ENCODE measurements around the gene RBM4. TPM values are rescaled to one million over a fixed set of nuclear protein-coding genes. Genes with fewer than 3 reads are reported as not detected.

RBM4 gene
- total RNA-seq, 1 donor from 2014 or later, result 206 TPM

- Mint-ChIP-seq H3K9me3 (no peaks in the 10 kb centered on the region), H3K4me3 (no peak overlapping the region), H3K4me1 (no peaks in the 10 kb centered on the region), H3K36me3 (peaks cover 10% of the 10 kb centered on the region), H3K27ac (peak overlapping the region; percentile 61), H3K27me3 (ENCODE audit: insufficient read depth, low read depth) (peaks cover 12% of the 10 kb centered on the region)
- Histone ChIP-seq H3K9me3 (ENCODE audit: low read depth) (no peaks in the 10 kb centered on the region), H2AFZ (replicated peaks) (no peak overlapping the region), H3F3A (ENCODE audit: low read depth) (no peaks in the 10 kb centered on the region), H3K4me3 (no peak overlapping the region), H4K20me1 (ENCODE audit: low read depth) (no peaks in the 10 kb centered on the region), H3K27ac (no peak overlapping the region), H3K4me2 (no peak overlapping the region), H3K79me2 (ENCODE audit: low read depth) (no peaks in the 10 kb centered on the region), H3K27me3 (no peaks in the 10 kb centered on the region), H3K36me3 (no peaks in the 10 kb centered on the region), H3K4me1 (no peaks in the 10 kb centered on the region), H3K9ac (no peak overlapping the region)
- TF ChIP-seq EZH2 (IDR thresholded peaks at IDR 0.05), result no peak
- TF ChIP-seq EZH2phosphoT487 (IDR thresholded peaks at IDR 0.05), result no peak
- no peak for TF ChIP-seq CTCF (IDR thresholded peaks at IDR 0.05)
- no peak for DNase-seq (ENCODE audit: low spot score)
These were observed 50.3 kb downstream of the RBM4 start for GRCh38 chr11:66688561-66689534.

GRCh38 chr11:66689661-66690590 lies 51.4 kb downstream of the RBM4 start:
- Histone ChIP-seq H3K9ac (no peak overlapping the region), H3K4me3 (no peak overlapping the region), H3K27ac (no peak overlapping the region), H3K36me3 (no peaks in the 10 kb centered on the region), H3K9me3 (ENCODE audit: low read depth) (no peaks in the 10 kb centered on the region), H3K27me3 (no peaks in the 10 kb centered on the region), H3K4me2 (no peak overlapping the region), H3K79me2 (ENCODE audit: low read depth) (no peaks in the 10 kb centered on the region), H3K4me1 (no peaks in the 10 kb centered on the region), H3F3A (ENCODE audit: low read depth) (peaks cover under 1% of the 10 kb centered on the region), H4K20me1 (ENCODE audit: low read depth) (no peaks in the 10 kb centered on the region), H2AFZ (replicated peaks) (no peak overlapping the region)
- no peak for DNase-seq (ENCODE audit: low spot score)
- H3K4me1 Mint-ChIP-seq, result no peaks in the 10 kb centered on the region
- H3K9me3 Mint-ChIP-seq, result no peaks in the 10 kb centered on the region
- H3K36me3 Mint-ChIP-seq, result peaks cover 9% of the 10 kb centered on the region
- H3K27ac Mint-ChIP-seq, result no peak overlapping the region
- no peak overlapping the region for H3K4me3 Mint-ChIP-seq
- TF ChIP-seq EZH2 (IDR thresholded peaks at IDR 0.05), result no peak
- no peak for TF ChIP-seq EZH2phosphoT487 (IDR thresholded peaks at IDR 0.05)
- no peak for TF ChIP-seq CTCF (IDR thresholded peaks at IDR 0.05)
- H3K27me3 Mint-ChIP-seq (ENCODE audit: insufficient read depth, low read depth), result peaks cover 14% of the 10 kb centered on the region

GRCh38 chr11:66691311-66691980 lies 52.9 kb downstream of the RBM4 start:
- no peak overlapping the region for H3K4me3 ChIP-seq

More at GRCh38 chr11:66691311-66691980, 52.9 kb downstream of the RBM4 start:
- Histone ChIP-seq H3K9me3 (ENCODE audit: low read depth) (no peaks in the 10 kb centered on the region), H2AFZ (replicated peaks) (no peak overlapping the region), H4K20me1 (ENCODE audit: low read depth) (no peaks in the 10 kb centered on the region), H3F3A (ENCODE audit: low read depth) (peaks cover 6% of the 10 kb centered on the region), H3K27ac (no peak overlapping the region), H3K4me2 (no peak overlapping the region), H3K27me3 (no peaks in the 10 kb centered on the region), H3K9ac (no peak overlapping the region), H3K36me3 (no peaks in the 10 kb centered on the region), H3K4me1 (no peaks in the 10 kb centered on the region), H3K79me2 (ENCODE audit: low read depth) (no peaks in the 10 kb centered on the region)
- peak overlapping the region; percentile 41 for H3K4me3 Mint-ChIP-seq
- DNase-seq (ENCODE audit: low spot score), result no peak
- H3K9me3 Mint-ChIP-seq, result no peaks in the 10 kb centered on the region
- no peak for TF ChIP-seq EZH2 (IDR thresholded peaks at IDR 0.05)
- peaks cover 12% of the 10 kb centered on the region for H3K27me3 Mint-ChIP-seq (ENCODE audit: insufficient read depth, low read depth)
- no peak overlapping the region for H3K27ac Mint-ChIP-seq
- peaks cover 6% of the 10 kb centered on the region for H3K36me3 Mint-ChIP-seq
- H3K4me1 Mint-ChIP-seq, result peaks cover 3% of the 10 kb centered on the region

Measured in neural progenitor cell (in vitro differentiated cells).